Activated CD4-positive, alpha-beta memory T cell treated with anti-CD3 and anti-CD28 coated beads, Interleukin-2, amount 10 ng/mL, durations not matched to agents 7 days and 5 days (primary cell): ENCODE measurements around the gene MEIS1. TPM values are rescaled to one million over a fixed set of nuclear protein-coding genes. Genes with fewer than 3 reads are reported as not detected.

Source experiments
- CTCF ChIA-PET: fragments of 350-600 bp; sonication (Branson Sonifier 250); formaldehyde crosslinking; loops from one replicate; lab custom pipeline; 2021; ENCODE audit warnings: antibody characterized with exemption, inconsistent platforms; lab: Charles Lee
- POLR2A ChIA-PET: fragments of 350-600 bp; sonication (Branson Sonifier 250); formaldehyde crosslinking; loops from one replicate; lab custom pipeline; 2021; ENCODE audit warnings: antibody characterized with exemption; lab: Charles Lee
- DNase-seq: peaks from one replicate; pipeline ENCODE4 v3.0.0-alpha.2; 2020
- H3K27ac Mint-ChIP-seq: one replicate; pipeline ENCODE4 v1.8.0; 2021; ENCODE audit warnings: mild to moderate bottlenecking, mixed read lengths
- H3K27me3 Mint-ChIP-seq: one replicate; pipeline ENCODE4 v1.8.0; 2021; ENCODE audit warnings: mixed read lengths
- H3K36me3 Mint-ChIP-seq: one replicate; pipeline ENCODE4 v1.8.0; 2021; ENCODE audit warnings: low read depth, mixed read lengths
- H3K4me1 Mint-ChIP-seq: one replicate; pipeline ENCODE4 v1.8.0; 2021; ENCODE audit warnings: mixed read lengths
- H3K4me3 Mint-ChIP-seq: one replicate; pipeline ENCODE4 v1.8.0; 2021; ENCODE audit warnings: mild to moderate bottlenecking, mixed read lengths
- H3K9me3 Mint-ChIP-seq: one replicate; pipeline ENCODE4 v1.8.0; 2021; ENCODE audit warnings: mixed read lengths
- total RNA-seq, 2 experiments: library from RNA; stranded (reverse); gene quantifications; one replicate each; pipeline ENCODE4 v1.2.3, GENCODE V29; 2021

MEIS1 gene
- total RNA-seq, 2 experiments from 2014 or later, result not detected

DNA sequence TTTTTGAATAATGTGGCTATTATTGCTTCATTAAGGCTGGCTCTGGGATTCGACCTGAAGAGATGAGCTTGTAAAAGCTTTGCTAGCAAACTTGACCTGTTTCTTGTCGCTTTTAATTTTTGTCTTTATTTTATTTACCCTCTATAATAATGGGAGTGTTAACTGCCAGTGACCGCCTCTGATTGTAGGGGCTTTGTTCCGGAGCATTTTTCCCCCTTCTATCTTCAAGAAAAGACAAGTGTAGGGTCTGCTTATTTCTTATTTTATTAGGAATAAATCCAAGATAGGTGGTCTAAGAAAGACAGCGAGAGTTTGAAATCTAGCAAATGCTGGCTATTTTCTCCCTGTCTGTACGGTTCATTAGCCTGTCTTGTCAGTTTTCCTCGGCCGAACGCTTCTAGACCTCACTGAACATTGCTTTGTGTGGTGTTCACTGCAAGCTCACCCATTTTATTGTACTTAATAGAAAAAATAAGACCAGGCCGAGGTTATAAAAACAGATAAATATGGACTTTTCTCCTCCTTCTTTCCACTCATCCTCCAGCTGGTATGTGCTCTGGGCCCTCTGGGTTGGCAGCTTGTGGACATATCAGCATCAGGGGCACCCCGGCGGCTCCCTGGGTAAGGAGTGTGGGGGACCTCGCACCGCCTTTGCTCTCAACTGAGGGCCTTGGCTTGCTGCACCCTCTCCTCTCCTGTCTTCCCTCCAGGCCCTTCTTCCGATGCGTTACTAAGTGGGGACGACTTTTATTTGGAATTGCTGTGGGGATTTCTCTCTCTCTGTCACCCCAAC, 8.5 kb downstream of the MEIS1 start:
- no peaks in the 10 kb centered on the region for H3K9me3 Mint-ChIP-seq
- H3K36me3 Mint-ChIP-seq, result no peaks in the 10 kb centered on the region
- no peak overlapping the region for H3K4me3 Mint-ChIP-seq
- ChIA-PET POLR2A (no interaction called here), CTCF (no interaction called here)
- no peak overlapping the region for H3K27ac Mint-ChIP-seq
- no peaks in the 10 kb centered on the region for H3K4me1 Mint-ChIP-seq
- no peak for DNase-seq
- H3K27me3 Mint-ChIP-seq, result peaks cover 35% of the 10 kb centered on the region

DNA sequence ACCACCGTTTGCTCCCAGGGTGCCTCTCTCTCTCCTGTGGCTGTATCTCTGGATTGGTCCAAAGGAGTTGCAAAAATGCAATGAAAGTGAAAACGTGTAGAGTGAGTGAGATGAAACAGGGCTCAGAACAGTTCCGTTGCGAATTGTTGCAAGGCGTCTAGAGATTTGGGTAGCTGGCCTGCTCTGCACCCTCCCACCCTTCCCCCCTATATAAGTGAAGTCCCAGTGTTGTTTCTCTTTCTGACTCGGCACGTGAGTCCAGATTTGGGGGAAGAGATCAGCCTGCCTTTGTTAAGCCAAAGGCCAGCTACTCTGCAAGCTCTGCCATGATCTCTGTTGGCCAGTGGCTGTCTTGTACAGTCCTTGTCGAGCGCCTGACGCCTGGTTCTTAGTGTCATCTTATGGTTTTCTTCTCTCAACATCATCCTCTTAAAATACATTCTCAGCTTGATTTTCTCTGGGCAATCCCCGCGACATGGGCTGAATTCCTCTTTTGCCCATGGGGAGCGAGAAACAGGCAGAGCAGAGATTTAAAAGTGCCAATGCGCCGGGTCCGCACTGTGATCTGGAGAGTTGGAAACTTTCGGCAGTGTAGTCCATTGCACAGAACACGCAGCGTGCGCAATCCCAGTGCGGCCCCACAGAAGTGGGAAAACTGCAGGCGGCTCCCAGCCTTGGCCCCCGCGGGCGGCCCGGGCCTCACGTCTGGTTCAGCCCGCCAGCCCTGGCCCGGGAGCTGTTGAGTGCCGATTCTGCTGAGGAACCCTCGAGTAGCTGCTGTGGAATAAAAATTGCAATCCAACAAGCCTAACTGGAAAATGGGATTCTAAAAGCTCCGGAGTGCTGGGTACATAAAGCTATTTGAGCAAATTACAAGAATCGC, 9.3 kb downstream of the MEIS1 start:
- POLR2A ChIA-PET, result no interaction called here
- Mint-ChIP-seq H3K9me3 (no peaks in the 10 kb centered on the region), H3K36me3 (no peaks in the 10 kb centered on the region), H3K4me1 (no peaks in the 10 kb centered on the region), H3K27ac (no peak overlapping the region), H3K27me3 (peaks cover 29% of the 10 kb centered on the region), H3K4me3 (no peak overlapping the region)
- CTCF ChIA-PET, result no interaction called here
- no peak for DNase-seq

DNA sequence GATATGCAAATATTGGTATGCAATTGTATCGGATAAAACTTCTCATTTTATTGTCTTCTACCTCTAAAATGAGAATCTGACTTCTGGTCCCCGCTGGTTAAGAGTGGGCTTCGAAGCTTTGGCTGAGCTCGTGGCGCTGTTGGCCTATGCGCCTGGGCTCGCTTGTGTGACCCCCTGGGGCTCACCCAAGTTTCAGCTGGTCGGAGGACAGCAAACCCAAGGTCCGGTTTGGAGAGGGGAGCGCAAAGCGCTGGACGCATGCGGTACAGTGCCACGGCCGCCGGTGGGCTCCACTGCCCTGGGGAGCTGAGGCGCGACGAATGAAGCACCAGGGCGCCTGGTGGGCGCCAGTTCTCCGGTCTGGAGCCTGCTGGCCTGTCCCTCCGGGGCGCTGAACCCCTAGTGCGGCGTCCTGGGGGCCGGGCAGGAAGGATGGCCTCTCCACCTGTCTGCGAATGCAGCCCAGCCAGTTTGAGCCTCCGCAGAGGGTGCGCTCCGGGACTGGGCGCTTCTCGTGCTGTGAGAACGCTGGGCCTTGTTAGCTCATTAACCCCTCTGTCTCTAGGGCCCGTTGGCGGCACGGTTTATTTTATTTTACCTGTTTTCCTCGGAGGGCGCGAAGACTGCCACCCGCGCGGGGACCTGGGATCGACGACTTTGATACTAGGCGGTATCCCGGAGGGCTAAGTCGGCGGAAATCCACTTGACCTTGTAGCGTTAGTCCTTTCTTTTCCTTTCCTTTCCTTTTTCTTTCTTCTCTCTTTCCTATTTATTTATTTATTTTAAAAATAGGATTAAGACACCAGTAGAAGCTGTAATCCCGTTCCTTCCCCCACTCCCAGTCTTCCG, 10.4 kb downstream of the MEIS1 start:
- no peaks in the 10 kb centered on the region for H3K36me3 Mint-ChIP-seq
- POLR2A ChIA-PET, result no interaction called here
- peaks cover 18% of the 10 kb centered on the region for H3K27me3 Mint-ChIP-seq
- no peak for DNase-seq
- no peaks in the 10 kb centered on the region for H3K4me1 Mint-ChIP-seq
- H3K27ac Mint-ChIP-seq, result no peak overlapping the region
- H3K9me3 Mint-ChIP-seq, result no peaks in the 10 kb centered on the region
- no peak overlapping the region for H3K4me3 Mint-ChIP-seq
- CTCF ChIA-PET, result no interaction called here

DNA sequence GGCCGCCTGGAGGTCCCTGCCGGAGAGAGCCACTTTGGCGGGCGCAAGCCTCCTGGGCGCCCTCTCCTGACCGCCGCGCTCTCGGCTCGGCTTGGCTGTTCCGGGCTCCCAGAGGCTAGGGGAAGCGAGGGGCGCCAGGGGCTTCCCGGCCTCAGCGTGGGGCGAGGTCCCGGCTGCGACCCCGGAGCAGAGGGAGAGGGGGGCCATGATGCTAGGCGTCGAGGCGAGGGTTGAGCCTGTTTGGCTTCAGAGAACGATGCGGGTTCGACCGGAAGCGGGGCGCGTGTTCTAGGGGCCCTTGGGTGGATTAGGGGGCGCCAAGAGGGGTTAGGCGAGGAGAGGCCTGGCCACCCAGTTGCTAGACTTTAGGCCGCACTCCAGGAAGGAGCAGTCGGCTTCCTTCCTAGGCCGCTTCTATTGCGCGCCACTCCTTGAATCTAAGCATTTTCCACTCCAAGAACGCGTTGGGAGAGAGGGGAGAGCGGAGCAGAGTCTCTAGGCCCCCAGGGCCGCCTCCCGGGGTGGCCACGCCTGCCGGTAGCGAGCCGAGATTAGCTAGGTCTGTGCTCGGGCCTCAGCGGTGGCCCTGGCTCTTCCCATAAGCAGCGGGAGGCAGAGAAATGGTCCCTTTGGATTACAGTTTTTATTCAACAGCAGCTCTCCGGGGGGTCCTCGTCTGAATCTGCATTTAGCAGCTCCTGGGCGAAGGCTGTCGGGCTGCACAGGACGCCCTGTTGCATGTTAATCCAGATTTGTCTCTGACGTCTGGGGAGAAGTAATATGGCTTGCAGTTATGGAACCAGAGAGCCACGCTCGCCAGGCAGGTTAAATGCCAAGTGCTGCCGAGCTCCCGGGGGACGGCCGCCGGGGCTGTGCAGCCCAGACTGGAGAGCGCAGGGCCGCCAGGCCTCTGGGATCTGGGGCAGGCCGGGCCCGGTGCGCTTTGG, 11.3 kb downstream of the MEIS1 start:
- no peak overlapping the region for H3K27ac Mint-ChIP-seq
- no peaks in the 10 kb centered on the region for H3K9me3 Mint-ChIP-seq
- peaks cover 11% of the 10 kb centered on the region for H3K27me3 Mint-ChIP-seq
- no peaks in the 10 kb centered on the region for H3K36me3 Mint-ChIP-seq
- POLR2A ChIA-PET, result no interaction called here
- no peak for DNase-seq
- H3K4me1 Mint-ChIP-seq, result no peaks in the 10 kb centered on the region
- CTCF ChIA-PET, result no interaction called here
- no peak overlapping the region for H3K4me3 Mint-ChIP-seq

DNA sequence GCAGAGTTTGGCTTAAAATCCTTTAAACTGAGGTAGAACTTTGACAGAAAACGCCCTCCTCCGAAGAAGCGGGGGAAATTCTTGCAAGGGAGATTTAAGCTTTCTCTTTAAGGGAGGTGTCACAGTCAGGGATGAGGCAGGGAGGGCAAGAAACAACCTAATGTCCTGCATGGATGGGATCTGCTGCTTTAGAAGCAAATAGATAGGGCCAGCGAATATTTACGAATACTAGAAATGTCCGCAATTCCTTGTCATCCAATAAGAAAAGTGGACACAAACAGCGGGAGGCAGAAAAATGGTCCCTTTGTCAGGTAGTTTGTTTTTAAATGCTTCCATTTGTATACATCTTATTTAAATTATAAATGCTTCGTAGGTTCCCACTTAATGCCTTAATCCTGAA, 12.0 kb downstream of the MEIS1 start:
- no peak overlapping the region for H3K27ac Mint-ChIP-seq
- ChIA-PET POLR2A (no interaction called here), CTCF (no interaction called here)
- H3K4me1 Mint-ChIP-seq, result no peaks in the 10 kb centered on the region
- no peak for DNase-seq
- H3K27me3 Mint-ChIP-seq, result peaks cover 6% of the 10 kb centered on the region
- H3K9me3 Mint-ChIP-seq, result no peaks in the 10 kb centered on the region
- no peaks in the 10 kb centered on the region for H3K36me3 Mint-ChIP-seq
- no peak overlapping the region for H3K4me3 Mint-ChIP-seq

DNA sequence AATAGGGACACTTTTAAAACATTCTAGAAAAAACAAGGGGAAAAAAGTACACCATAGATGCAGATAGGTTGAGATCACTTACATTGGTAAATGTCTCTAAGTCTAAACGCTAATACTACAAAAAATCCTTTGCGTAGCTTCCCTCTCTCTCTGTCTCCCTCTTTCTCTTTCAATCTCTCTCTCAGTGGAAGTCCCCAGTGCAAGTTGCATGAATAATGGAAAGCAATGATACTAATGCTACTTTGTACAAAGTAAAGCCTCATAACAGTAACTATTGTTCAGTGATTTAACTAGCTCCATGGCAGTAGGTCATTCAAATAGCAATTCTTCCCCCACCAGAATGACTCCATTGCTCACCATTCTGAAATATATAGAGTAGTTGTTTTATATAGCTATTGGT, 12.8 kb downstream of the MEIS1 start:
- Mint-ChIP-seq H3K4me3 (no peak overlapping the region), H3K27ac (no peak overlapping the region), H3K4me1 (no peaks in the 10 kb centered on the region), H3K9me3 (no peaks in the 10 kb centered on the region), H3K36me3 (no peaks in the 10 kb centered on the region), H3K27me3 (peaks cover 4% of the 10 kb centered on the region)
- CTCF ChIA-PET, result no interaction called here
- POLR2A ChIA-PET, result no interaction called here
- no peak for DNase-seq

DNA sequence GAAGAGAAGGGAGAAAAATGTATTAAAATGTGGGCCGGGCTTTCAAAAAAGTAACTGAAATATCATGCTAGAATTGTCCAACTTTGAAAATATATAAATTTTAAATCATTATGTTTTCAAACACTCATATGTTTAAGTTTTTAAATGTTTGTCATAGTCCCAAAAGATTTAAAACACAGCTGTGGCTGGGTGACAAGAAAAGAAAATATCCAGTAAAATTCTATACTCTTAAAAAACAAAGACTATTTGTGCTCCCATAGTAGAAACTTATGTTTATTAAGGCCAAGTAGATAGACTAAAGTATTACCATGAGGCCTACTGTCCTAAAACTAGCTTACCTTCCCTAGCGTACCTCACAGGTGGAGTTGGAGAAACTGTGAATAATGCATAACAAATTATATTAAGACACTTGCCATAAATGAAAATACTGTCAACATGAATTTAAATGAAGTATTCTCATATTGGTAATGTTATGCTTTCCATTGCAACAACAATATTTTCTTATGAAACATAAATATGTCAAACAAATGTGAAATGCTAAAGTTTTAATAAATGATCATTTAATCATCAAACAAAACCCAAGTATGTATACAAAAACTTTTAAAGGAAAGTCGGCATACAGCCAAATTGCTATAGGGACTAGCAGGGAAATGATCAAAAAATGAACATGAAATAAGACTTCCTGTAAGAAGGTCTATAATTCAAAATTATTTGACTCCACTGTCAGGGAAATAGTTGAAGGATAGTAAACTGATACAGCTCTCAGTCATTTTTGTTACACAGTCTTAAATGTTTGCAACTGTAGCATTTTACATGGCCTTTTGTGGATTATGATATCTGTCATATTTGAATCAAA, 13.4 kb downstream of the MEIS1 start:
- no peak overlapping the region for H3K27ac Mint-ChIP-seq
- no peaks in the 10 kb centered on the region for H3K36me3 Mint-ChIP-seq
- CTCF ChIA-PET, result no interaction called here
- no peaks in the 10 kb centered on the region for H3K9me3 Mint-ChIP-seq
- peaks cover 3% of the 10 kb centered on the region for H3K27me3 Mint-ChIP-seq
- no peaks in the 10 kb centered on the region for H3K4me1 Mint-ChIP-seq
- POLR2A ChIA-PET, result no interaction called here
- no peak overlapping the region for H3K4me3 Mint-ChIP-seq
- no peak for DNase-seq

DNA sequence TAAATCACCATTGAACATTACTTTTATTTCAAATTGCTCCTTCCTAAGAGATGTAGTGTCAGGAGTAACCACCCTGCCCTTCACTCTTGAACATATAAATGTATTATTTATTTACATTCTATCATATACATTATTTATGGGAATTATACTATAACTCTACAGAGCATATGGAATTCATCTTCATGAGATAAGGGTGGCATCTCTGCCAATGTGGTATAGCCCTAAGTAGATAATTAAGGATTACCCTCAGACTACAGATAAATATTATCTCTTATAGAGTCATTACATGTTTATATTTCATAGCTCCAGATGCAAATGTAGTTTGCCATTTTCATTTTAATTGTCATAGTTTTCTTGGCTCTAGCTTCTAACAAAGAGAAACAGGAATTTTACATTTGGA, 17.3 kb downstream of the MEIS1 start:
- Mint-ChIP-seq H3K27ac (no peak overlapping the region), H3K4me1 (no peaks in the 10 kb centered on the region), H3K9me3 (no peaks in the 10 kb centered on the region), H3K27me3 (no peaks in the 10 kb centered on the region), H3K36me3 (no peaks in the 10 kb centered on the region), H3K4me3 (no peak overlapping the region)
- POLR2A ChIA-PET, result no interaction called here
- DNase-seq, result no peak
- CTCF ChIA-PET, result no interaction called here

DNA sequence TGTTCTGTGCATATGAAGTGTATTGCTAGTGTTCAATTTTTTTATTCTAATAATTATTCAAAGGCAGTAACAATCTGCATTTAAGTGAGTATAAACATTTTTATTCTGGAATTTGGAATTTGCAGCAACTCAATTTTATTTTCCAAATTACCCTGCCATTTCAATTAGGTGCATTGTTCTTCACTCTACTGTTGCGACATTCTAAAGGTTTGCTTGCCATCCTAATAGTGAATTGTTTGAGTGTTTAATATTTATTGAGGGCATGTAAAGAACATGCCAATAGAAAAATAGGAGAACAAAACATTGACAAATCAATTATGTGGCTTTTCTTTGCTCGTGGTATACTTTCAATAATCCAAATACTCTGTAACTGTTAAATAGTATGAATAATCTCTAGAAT, 18.0 kb downstream of the MEIS1 start:
- POLR2A ChIA-PET, result no interaction called here
- CTCF ChIA-PET, result no interaction called here
- Mint-ChIP-seq H3K4me1 (no peaks in the 10 kb centered on the region), H3K27me3 (no peaks in the 10 kb centered on the region), H3K36me3 (no peaks in the 10 kb centered on the region), H3K27ac (no peak overlapping the region), H3K4me3 (no peak overlapping the region), H3K9me3 (no peaks in the 10 kb centered on the region)
- no peak for DNase-seq

DNA sequence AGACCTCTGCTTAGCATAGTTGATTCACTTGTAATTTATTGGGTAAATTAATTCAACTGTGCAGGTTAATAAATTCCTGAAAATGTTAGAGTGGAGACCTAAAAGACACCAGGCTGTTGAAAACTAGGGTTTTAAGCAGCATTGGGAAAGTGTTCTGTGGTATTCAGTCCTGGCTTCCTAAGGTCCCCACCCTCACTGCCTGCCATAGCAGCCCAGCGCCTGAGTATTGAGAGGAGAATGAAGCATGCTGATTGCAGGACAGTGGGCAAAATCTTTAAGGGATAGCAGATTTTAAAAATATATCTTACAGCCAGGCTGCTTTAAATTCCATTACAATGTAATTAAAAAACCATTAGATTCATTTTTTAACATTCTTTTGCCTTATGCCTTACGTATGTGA, 20.6 kb downstream of the MEIS1 start:
- H3K27me3 Mint-ChIP-seq, result no peaks in the 10 kb centered on the region
- H3K36me3 Mint-ChIP-seq, result no peaks in the 10 kb centered on the region
- no peak overlapping the region for H3K4me3 Mint-ChIP-seq
- H3K4me1 Mint-ChIP-seq, result no peaks in the 10 kb centered on the region
- no peak for DNase-seq
- CTCF ChIA-PET, result no interaction called here
- no peak overlapping the region for H3K27ac Mint-ChIP-seq
- H3K9me3 Mint-ChIP-seq, result no peaks in the 10 kb centered on the region
- POLR2A ChIA-PET, result no interaction called here

DNA sequence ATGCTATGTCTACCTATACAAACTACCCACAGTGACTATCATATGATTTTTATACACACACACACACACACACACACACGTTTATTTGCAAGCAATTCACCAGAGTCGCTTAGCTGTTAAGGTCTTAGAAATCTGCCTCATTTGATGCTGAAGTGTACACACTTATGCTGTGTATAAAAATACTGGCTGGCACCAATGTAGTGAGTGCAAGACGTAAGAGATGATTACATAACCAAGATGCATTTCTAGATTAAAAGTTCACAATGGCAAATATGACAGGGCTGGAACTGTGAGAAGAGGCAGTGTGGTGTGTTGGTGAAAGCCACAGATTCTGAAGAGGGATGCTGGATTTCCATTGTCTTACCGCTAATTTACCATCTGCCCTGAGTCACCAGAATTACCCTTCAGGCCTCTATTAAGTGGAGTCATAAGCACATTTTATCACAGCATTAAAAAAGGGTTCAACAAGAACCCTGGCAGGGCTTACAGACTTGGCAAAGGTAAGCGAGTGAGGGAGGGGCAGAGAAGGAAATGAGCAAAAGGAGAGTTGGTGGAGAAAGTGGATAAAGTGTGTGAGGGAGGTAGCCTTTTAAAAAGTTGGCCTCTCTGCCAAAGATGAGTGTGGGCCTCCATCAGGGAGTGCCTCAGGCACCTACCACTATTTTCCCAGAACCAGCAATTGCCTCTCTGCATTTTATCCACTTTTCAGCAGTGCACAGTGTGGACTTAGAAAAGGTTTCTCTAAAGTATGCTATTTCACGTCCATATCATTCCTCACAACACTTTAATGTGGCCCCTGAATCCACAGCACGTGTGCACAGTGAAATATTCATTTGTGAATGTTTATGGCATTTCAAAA, 21.5 kb downstream of the MEIS1 start:
- H3K4me1 Mint-ChIP-seq, result no peaks in the 10 kb centered on the region
- H3K27me3 Mint-ChIP-seq, result no peaks in the 10 kb centered on the region
- CTCF ChIA-PET, result no interaction called here
- no peaks in the 10 kb centered on the region for H3K36me3 Mint-ChIP-seq
- H3K4me3 Mint-ChIP-seq, result no peak overlapping the region
- DNase-seq, result no peak
- POLR2A ChIA-PET, result no interaction called here
- no peaks in the 10 kb centered on the region for H3K9me3 Mint-ChIP-seq
- no peak overlapping the region for H3K27ac Mint-ChIP-seq
